GM12878 (cell line): Measurements from ENCODE around the gene GPR75. TPM values are rescaled to one million over a fixed set of nuclear protein-coding genes. Genes with fewer than 3 reads are reported as not detected.

Experiments
- ATAC-seq: fragments of 200-7000 bp; cut with Tn5 transposase; 3 replicates; pipeline ENCODE4 v1.9.1; 2020; ENCODE audit warnings: mild to moderate bottlenecking, moderate library complexity
- BruUV-seq: library from RNA; stranded (reverse); fragments of 400-500 nt; replicated peaks from 2 replicates; lab custom pipeline; 2021; lab: Mats Ljungman, UMichigan
- CTCF ChIA-PET: fragments of 300-600 bp; sonication (Branson Sonifier 250); formaldehyde crosslinking; extraction: SDS; loops from one replicate; lab custom pipeline; 2021; ENCODE audit warnings: inconsistent platforms; lab: Yijun Ruan, JAX
- POLR2A ChIA-PET: fragments of 350-600 bp; formaldehyde crosslinking; extraction: SDS; loops from one replicate; lab custom pipeline; 2021; ENCODE audit warnings: inconsistent platforms; lab: Charles Lee
- RAD21 ChIA-PET: fragments of 300-600 bp; sonication (Branson Sonifier 250); formaldehyde crosslinking; loops from one replicate; lab custom pipeline; 2023; ENCODE audit warnings: antibody characterized with exemption; ENCODE audit not compliant: unreplicated experiment; lab: Charles Lee
- SMC1A ChIA-PET: fragments of 300-600 bp; sonication (Branson Sonifier 250); formaldehyde crosslinking; loops from one replicate; lab custom pipeline; 2023; ENCODE audit not compliant: unreplicated experiment, uncharacterized antibody; lab: Charles Lee
- DNase-seq: peaks from one replicate; pipeline ENCODE4 v3.0.0-alpha.2; 2011; ENCODE audit warnings: low read depth, low spot score
- FAIRE-seq: peaks from 3 replicates; lab custom pipeline; 2011; peaks lifted over from hg19 to GRCh38; lab: Jason Lieb, UNC
- H2AFZ ChIP-seq: 2 replicates; pipeline ENCODE4 v1.6.0; 2011; ENCODE audit warnings: low read depth, low read length, control low read depth; ENCODE audit not compliant: control insufficient read depth
- H3K27ac ChIP-seq: 2 replicates; pipeline ENCODE4 v1.5.1; 2011; ENCODE audit warnings: control low read depth; ENCODE audit not compliant: control insufficient read depth, insufficient read depth
- H3K27me3 ChIP-seq, 2 experiments: replicated peaks in 1 of 2; 2 replicates each; pipeline versions ENCODE4 v1.6.0 to v1.6.1; 2011; ENCODE audit warnings: low read length in 1 of 2; ENCODE audit not compliant: control insufficient read depth in 2 of 2, insufficient read depth in 2 of 2
- H3K36me3 ChIP-seq, 2 experiments: 2 replicates each; pipeline ENCODE4 v1.5.1; 2011; ENCODE audit warnings: low read length in 1 of 2; ENCODE audit not compliant: control insufficient read depth in 2 of 2, insufficient read depth in 2 of 2
- H3K4me1 ChIP-seq: 2 replicates; pipeline ENCODE4 v1.6.1; 2011; ENCODE audit warnings: mild to moderate bottlenecking, low read length, moderate library complexity, mixed read lengths; ENCODE audit not compliant: control insufficient read depth, insufficient read depth
- H3K4me2 ChIP-seq: 2 replicates; pipeline ENCODE4 v1.6.0; 2011; ENCODE audit warnings: control low read depth; ENCODE audit not compliant: control insufficient read depth, insufficient read depth
- H3K4me3 ChIP-seq: fragments of 200-600 bp; sonication (generic); 2 replicates; pipeline ENCODE4 v1.5.1; 2016
- H3K79me2 ChIP-seq: 2 replicates; pipeline ENCODE4 v1.6.0; 2011; ENCODE audit warnings: low read length; ENCODE audit not compliant: control insufficient read depth, insufficient read depth
- H3K9ac ChIP-seq: 2 replicates; pipeline ENCODE4 v1.8.0; 2011; ENCODE audit warnings: low read length, control low read depth, mixed read lengths; ENCODE audit not compliant: control insufficient read depth, insufficient read depth
- H3K9me3 ChIP-seq: replicated peaks from 3 replicates; pipeline ENCODE4 v1.5.1; 2011; ENCODE audit warnings: mild to moderate bottlenecking, low read length; ENCODE audit not compliant: control insufficient read depth, insufficient read depth
- H4K20me1 ChIP-seq: 2 replicates; pipeline ENCODE4 v1.6.0; 2011; ENCODE audit not compliant: control insufficient read depth, insufficient read depth
- BHLHE40 ChIP-seq, 2 experiments: fragments of 450-650 bp in 1 of 2; IDR thresholded peaks; 2 replicates each; pipeline ENCODE4 v1.6.1; 2011 to 2017; ENCODE audit warnings: low read depth in 2 of 2, borderline replicate concordance in 1 of 2, improper control_type of control experiment in 1 of 2, low read length in 1 of 2, mild to moderate bottlenecking in 1 of 2
- CBX3 ChIP-seq: fragments of 200-600 bp; sonication (generic); IDR thresholded peaks from 2 replicates; pipeline ENCODE4 v1.6.1; 2016; ENCODE audit warnings: low read depth, borderline replicate concordance
- GATAD2B ChIP-seq: fragments of 450-650 bp; conservative IDR thresholded peaks from 2 replicates; pipeline ENCODE4 v1.6.1; 2017; ENCODE audit warnings: low read depth, mild to moderate bottlenecking, moderate library complexity
- IRF5 ChIP-seq: fragments of 450-650 bp; IDR thresholded peaks from 2 replicates; pipeline ENCODE4 v1.6.1; 2017; ENCODE audit warnings: borderline replicate concordance
- MEF2B ChIP-seq: fragments of 450-650 bp; IDR thresholded peaks from 2 replicates; pipeline ENCODE4 v1.6.1; 2018; ENCODE audit warnings: mild to moderate bottlenecking, moderate library complexity; ENCODE audit not compliant: partially characterized antibody, poor library complexity, severe bottlenecking
- USF1 ChIP-seq: IDR thresholded peaks from 2 replicates; pipeline ENCODE4 v1.6.1; 2011; ENCODE audit warnings: borderline replicate concordance, low read depth, mild to moderate bottlenecking, moderate library complexity, mixed read lengths, low read length; ENCODE audit not compliant: insufficient read depth; ENCODE audit errors: extremely low read length
- WGBS: methylation state at CpG from one replicate; pipeline ENCODE4 v1.1.6; 2016; ENCODE audit warnings: low lambda C conversion rate; ENCODE audit not compliant: insufficient replicate concordance, insufficient coverage; ENCODE audit errors: missing lambda C conversion rate; 5-methylcytosine and 5-hydroxymethylcytosine counted together
- in situ Hi-C: fragments of 300-500 bp; cut with MboI; formaldehyde crosslinking; loops from 9 replicates; pipeline ENCODE4 v1.14.3; 2018; ENCODE audit warnings: mixed read lengths
- intact Hi-C: fragments of 100-400 bp; cut with micrococcal nuclease; formaldehyde crosslinking; loops from one replicate; pipeline ENCODE4 v1.14.2; 2022; ENCODE audit not compliant: unreplicated experiment
- polyA plus RNA-seq, 11 experiments: library from polyadenylated mRNA; depleted of rRNA in 4 of 11; unstranded in 6 of 11; stranded (reverse) in 5 of 11; fragments of >200 nt; fragmentation: Nextera tagmentation in 4 of 11; fragmentation: Illumina TruSeq in 1 of 11; extraction: Ambion mirVana in 4 of 11; extraction: Trizol in 1 of 11; gene quantifications; 1 replicate in 1 of 11; 2 replicates in 10 of 11; pipeline versions ENCODE4 v1.2.1 to v1.2.3, GENCODE V29; 2011 to 2016; ENCODE audit warnings: inconsistent platforms in 2 of 11, missing spikeins in 2 of 11, low read depth in 1 of 11
- total RNA-seq, 4 experiments: library from RNA; depleted of rRNA in 3 of 4; stranded (reverse); fragments of >200 nt in 3 of 4; fragmentation: Illumina TruSeq in 1 of 4; extraction: Trizol in 1 of 4; gene quantifications; 2 replicates each; pipeline versions ENCODE4 v1.2.1 to v1.2.3, GENCODE V29; 2013 to 2021
- TF ChIP-seq, protein P1 (sequence below): fragments of 150-350 bp; IDR thresholded peaks from 2 replicates; pipeline ENCODE4 v1.6.1; 2014; ENCODE audit warnings: mild to moderate bottlenecking, low read depth, low read length
- TF ChIP-seq, protein P2 (sequence below): fragments of 150-350 bp; IDR thresholded peaks from 2 replicates; pipeline ENCODE4 v1.6.1; 2016; ENCODE audit warnings: low read depth, low read length

The GPR75 gene
- total and polyA plus RNA-seq, 10 of the 15 experiments (the other 5 are each of a cell fraction or from before 2014, with no cell fraction given), result 0.02 to 3.5 (median 2.3) TPM; not detected in 2

DNA sequence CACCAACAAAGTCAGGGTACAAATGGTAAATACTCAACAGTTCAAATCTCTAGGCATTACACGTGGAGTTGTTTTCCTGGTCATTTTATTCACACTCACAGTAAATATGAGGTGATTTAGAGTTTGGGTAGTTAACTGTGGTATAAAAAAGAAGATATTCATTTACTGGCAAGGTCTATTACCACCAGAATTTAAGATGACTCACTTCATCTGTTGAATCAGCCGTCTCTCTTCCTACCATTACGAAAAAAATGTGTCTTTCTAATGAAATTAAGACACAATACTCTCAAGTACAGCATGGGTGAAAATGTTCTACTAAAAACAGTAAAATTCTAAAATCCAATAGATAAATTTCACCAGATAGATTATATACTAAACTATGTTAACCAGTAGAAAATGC lies 21.0 kb upstream of the GPR75 start:
- Histone ChIP-seq H3K4me1 (no peaks in the 10 kb centered on the region), H4K20me1 (no peaks in the 10 kb centered on the region), H3K4me2 (no peak overlapping the region), H3K79me2 (no peaks in the 10 kb centered on the region), H3K9ac (no peak overlapping the region), H3K36me3 (peaks cover 0 to 13% of the 10 kb centered on the region in 2 experiments; a peak in 3 of 4 replicates), H3K4me3 (no peak overlapping the region), H2AFZ (no peak overlapping the region), H3K27me3 (no peaks in the 10 kb centered on the region), H3K9me3 (no peaks in the 10 kb centered on the region), H3K27ac (no peak overlapping the region)
- POLR2A ChIA-PET, result no interaction called here
- WGBS, result 96% methylated on average over 3 of the region's 3 CpGs
- in situ Hi-C loops (no loop called here), intact Hi-C loops (loop anchor here (5.0 kb wide), 1 partner anchor 522 kb away; no protein-coding TSS in a partner anchor)
- DNase-seq (no peak), FAIRE-seq (peak; percentile 59), ATAC-seq (no peak)
- TF ChIP-seq, protein P1, sequence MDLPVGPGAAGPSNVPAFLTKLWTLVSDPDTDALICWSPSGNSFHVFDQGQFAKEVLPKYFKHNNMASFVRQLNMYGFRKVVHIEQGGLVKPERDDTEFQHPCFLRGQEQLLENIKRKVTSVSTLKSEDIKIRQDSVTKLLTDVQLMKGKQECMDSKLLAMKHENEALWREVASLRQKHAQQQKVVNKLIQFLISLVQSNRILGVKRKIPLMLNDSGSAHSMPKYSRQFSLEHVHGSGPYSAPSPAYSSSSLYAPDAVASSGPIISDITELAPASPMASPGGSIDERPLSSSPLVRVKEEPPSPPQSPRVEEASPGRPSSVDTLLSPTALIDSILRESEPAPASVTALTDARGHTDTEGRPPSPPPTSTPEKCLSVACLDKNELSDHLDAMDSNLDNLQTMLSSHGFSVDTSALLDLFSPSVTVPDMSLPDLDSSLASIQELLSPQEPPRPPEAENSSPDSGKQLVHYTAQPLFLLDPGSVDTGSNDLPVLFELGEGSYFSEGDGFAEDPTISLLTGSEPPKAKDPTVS, result no peak
- RAD21 ChIA-PET, result no interaction called here
- SMC1A ChIA-PET, result no interaction called here
- no TSS peak for BruUV-seq
- CTCF ChIA-PET, result no interaction called here

DNA sequence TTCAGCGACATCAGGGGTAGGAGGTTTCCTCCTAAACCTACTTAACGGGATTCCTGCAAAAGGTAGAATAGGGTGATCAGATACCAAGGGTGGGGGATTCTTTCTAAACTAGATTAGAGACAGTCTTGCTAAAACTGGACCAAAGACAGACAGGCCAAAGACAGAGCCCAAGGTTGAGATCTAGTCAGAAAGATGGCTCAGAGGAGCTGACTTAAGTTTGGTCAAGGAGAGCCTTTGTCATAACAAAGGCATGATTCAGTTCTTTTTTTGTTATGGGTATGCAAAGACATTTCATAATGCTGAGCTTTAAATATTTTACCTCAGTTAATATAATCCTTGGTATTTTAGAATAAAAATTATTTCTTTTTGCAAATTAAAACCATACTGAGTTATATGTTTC lies 17.8 kb upstream of the GPR75 start:
- Histone ChIP-seq H3K4me3 (no peak overlapping the region), H3K27ac (no peak overlapping the region), H4K20me1 (no peaks in the 10 kb centered on the region), H3K9me3 (no peaks in the 10 kb centered on the region), H2AFZ (no peak overlapping the region), H3K4me1 (no peaks in the 10 kb centered on the region), H3K4me2 (no peak overlapping the region), H3K27me3 (no peaks in the 10 kb centered on the region)
- RAD21 ChIA-PET, result no interaction called here
- no TSS peak for BruUV-seq
- no peak for FAIRE-seq
- in situ Hi-C loops (no loop called here), intact Hi-C loops (no loop called here)
- ATAC-seq, result no peak
- WGBS, result 98% methylated on average over 2 of the region's 2 CpGs
- no peak for DNase-seq
- SMC1A ChIA-PET, result interaction anchor here (0.5 to 1.1 kb wide), 2 partner anchors 16 to 763 kb away, joined by 3 read pairs; no protein-coding TSS in a partner anchor
- TF ChIP-seq IRF5, result no peak
- no peak for TF ChIP-seq GATAD2B
- TF ChIP-seq, protein P2, sequence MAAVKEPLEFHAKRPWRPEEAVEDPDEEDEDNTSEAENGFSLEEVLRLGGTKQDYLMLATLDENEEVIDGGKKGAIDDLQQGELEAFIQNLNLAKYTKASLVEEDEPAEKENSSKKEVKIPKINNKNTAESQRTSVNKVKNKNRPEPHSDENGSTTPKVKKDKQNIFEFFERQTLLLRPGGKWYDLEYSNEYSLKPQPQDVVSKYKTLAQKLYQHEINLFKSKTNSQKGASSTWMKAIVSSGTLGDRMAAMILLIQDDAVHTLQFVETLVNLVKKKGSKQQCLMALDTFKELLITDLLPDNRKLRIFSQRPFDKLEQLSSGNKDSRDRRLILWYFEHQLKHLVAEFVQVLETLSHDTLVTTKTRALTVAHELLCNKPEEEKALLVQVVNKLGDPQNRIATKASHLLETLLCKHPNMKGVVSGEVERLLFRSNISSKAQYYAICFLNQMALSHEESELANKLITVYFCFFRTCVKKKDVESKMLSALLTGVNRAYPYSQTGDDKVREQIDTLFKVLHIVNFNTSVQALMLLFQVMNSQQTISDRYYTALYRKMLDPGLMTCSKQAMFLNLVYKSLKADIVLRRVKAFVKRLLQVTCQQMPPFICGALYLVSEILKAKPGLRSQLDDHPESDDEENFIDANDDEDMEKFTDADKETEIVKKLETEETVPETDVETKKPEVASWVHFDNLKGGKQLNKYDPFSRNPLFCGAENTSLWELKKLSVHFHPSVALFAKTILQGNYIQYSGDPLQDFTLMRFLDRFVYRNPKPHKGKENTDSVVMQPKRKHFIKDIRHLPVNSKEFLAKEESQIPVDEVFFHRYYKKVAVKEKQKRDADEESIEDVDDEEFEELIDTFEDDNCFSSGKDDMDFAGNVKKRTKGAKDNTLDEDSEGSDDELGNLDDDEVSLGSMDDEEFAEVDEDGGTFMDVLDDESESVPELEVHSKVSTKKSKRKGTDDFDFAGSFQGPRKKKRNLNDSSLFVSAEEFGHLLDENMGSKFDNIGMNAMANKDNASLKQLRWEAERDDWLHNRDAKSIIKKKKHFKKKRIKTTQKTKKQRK, result no peak
- TF ChIP-seq CBX3, result no peak
- TF ChIP-seq BHLHE40 (IDR thresholded peaks at IDR 0.05; ENCODE audit: borderline replicate concordance in 1 of 2, low read depth in 2 of 2, low read length in 1 of 2), result no peak
- no peak for TF ChIP-seq MEF2B
- no peak for TF ChIP-seq USF1
- TF ChIP-seq, all 136 proteins: peak for 0
- CTCF ChIA-PET, result no interaction called here
- Histone ChIP-seq H3K36me3 (peaks cover 2 to 16% of the 10 kb centered on the region in 2 experiments), H3K79me2 (no peaks in the 10 kb centered on the region), H3K9ac (no peak overlapping the region)
- POLR2A ChIA-PET, result no interaction called here
